Keratinocyte (primary cell): ENCODE data around the gene PDE11A. TPM values are rescaled to one million over a fixed set of nuclear protein-coding genes. Genes with fewer than 3 reads are reported as not detected.

ENCODE experiments used
- DNase-seq: peaks from one replicate; pipeline ENCODE4 v3.0.0-alpha.2; 2011; ENCODE audit warnings: low read depth, missing footprints, low spot score
- FAIRE-seq: peaks from 2 replicates; lab custom pipeline; 2011; peaks lifted over from hg19 to GRCh38; lab: Jason Lieb, UNC
- H2AFZ ChIP-seq: 2 replicates; pipeline ENCODE4 v1.6.0; 2012; ENCODE audit warnings: low read length, control low read depth, inconsistent platforms; ENCODE audit not compliant: control insufficient read depth
- H3K27ac ChIP-seq: 2 replicates; pipeline ENCODE4 v1.5.1; 2011; ENCODE audit warnings: low read length; ENCODE audit not compliant: control insufficient read depth, insufficient read depth
- H3K27me3 ChIP-seq: 3 replicates; pipeline ENCODE4 v1.6.0; 2011; ENCODE audit warnings: low read length; ENCODE audit not compliant: control insufficient read depth, insufficient read depth; ENCODE audit errors: extremely low read depth
- H3K36me3 ChIP-seq, 2 experiments: 2 replicates in 1 of 2; 3 replicates in 1 of 2; pipeline ENCODE4 v1.5.1; 2011; ENCODE audit warnings: low read length in 2 of 2, mild to moderate bottlenecking in 1 of 2; ENCODE audit not compliant: control insufficient read depth in 2 of 2, insufficient read depth in 2 of 2; ENCODE audit errors: extremely low read depth in 1 of 2
- H3K4me1 ChIP-seq: 3 replicates; pipeline ENCODE4 v1.5.1; 2011; ENCODE audit warnings: low read length; ENCODE audit not compliant: control insufficient read depth, insufficient read depth; ENCODE audit errors: extremely low read depth
- H3K4me2 ChIP-seq: 3 replicates; pipeline ENCODE4 v1.6.0; 2011; ENCODE audit warnings: low read depth, low read length; ENCODE audit not compliant: control insufficient read depth, insufficient read depth; ENCODE audit errors: extremely low read depth
- H3K4me3 ChIP-seq, 3 experiments: fragments of 200-600 bp in 1 of 3; sonication (generic) in 1 of 3; 2 replicates in 2 of 3; 3 replicates in 1 of 3; pipeline ENCODE4 v1.5.1; 2011 to 2016; ENCODE audit warnings: low read length in 3 of 3, mild to moderate bottlenecking in 3 of 3, control low read depth in 2 of 3, inconsistent platforms in 1 of 3, low read depth in 1 of 3, mixed read lengths in 1 of 3, mixed run types in 1 of 3, moderate library complexity in 1 of 3; ENCODE audit not compliant: control insufficient read depth in 2 of 3, insufficient read depth in 2 of 3; ENCODE audit errors: extremely low read depth in 1 of 3
- H3K79me2 ChIP-seq: 2 replicates; pipeline ENCODE4 v1.6.0; 2012; ENCODE audit warnings: low read length; ENCODE audit not compliant: control insufficient read depth, insufficient read depth
- H3K9ac ChIP-seq: 3 replicates; pipeline ENCODE4 v1.6.0; 2011; ENCODE audit warnings: low read length; ENCODE audit not compliant: control insufficient read depth, insufficient read depth; ENCODE audit errors: extremely low read depth
- H3K9me1 ChIP-seq: 3 replicates; pipeline ENCODE4 v1.6.0; 2011; ENCODE audit warnings: low read length; ENCODE audit not compliant: control insufficient read depth, insufficient read depth; ENCODE audit errors: extremely low read depth
- H3K9me3 ChIP-seq: 2 replicates; pipeline ENCODE4 v1.5.1; 2012; ENCODE audit warnings: low read depth, low read length; ENCODE audit not compliant: control insufficient read depth
- H4K20me1 ChIP-seq: 3 replicates; pipeline ENCODE4 v1.6.0; 2011; ENCODE audit warnings: low read length; ENCODE audit not compliant: control insufficient read depth, insufficient read depth; ENCODE audit errors: extremely low read depth
- EZH2 ChIP-seq: IDR thresholded peaks from one replicate; pipeline ENCODE4 v1.6.1; 2012; ENCODE audit warnings: inconsistent platforms, mild to moderate bottlenecking, low read length, moderate library complexity
- dilution Hi-C: fragments of 300-500 bp; cut with MboI; formaldehyde crosslinking; loops from one replicate; pipeline ENCODE4 v1.7.0; 2020; ENCODE audit warnings: low sequenced_read_pairs; ENCODE audit not compliant: extremely low pct_ligation_motif_present
- polyA plus RNA-seq, 5 experiments: library from polyadenylated mRNA; depleted of rRNA in 3 of 5; stranded (reverse) in 3 of 5; stranded (forward) in 1 of 5; unstranded in 1 of 5; fragments of >200 nt; gene quantifications; 1 replicate in 1 of 5; 2 replicates in 3 of 5; 3 replicates in 1 of 5; pipeline versions ENCODE4 v1.2.1 to v1.2.3, GENCODE V29; 2011 to 2012; ENCODE audit warnings: missing spikeins in 2 of 5, low read depth in 1 of 5, low replicate concordance in 1 of 5
- TF ChIP-seq, protein P1 (sequence below), 3 experiments: IDR thresholded peaks in 1 of 3; conservative IDR thresholded peaks in 1 of 3; optimal IDR thresholded peaks in 1 of 3; 2 replicates in 2 of 3; 3 replicates in 1 of 3; pipeline versions ENCODE3 to v1.5.1; 2011; ENCODE audit warnings: low read length in 3 of 3, mild to moderate bottlenecking in 3 of 3, moderate library complexity in 2 of 3, control low read depth in 1 of 3, inconsistent platforms in 1 of 3; ENCODE audit not compliant: insufficient read depth in 2 of 3; ENCODE audit errors: extremely low read depth in 1 of 3

PDE11A gene
- polyA plus RNA-seq, 1 donor (not counting 4 experiments of a cell fraction or from before 2014, with no cell fraction given) = 0.01 TPM

DNA sequence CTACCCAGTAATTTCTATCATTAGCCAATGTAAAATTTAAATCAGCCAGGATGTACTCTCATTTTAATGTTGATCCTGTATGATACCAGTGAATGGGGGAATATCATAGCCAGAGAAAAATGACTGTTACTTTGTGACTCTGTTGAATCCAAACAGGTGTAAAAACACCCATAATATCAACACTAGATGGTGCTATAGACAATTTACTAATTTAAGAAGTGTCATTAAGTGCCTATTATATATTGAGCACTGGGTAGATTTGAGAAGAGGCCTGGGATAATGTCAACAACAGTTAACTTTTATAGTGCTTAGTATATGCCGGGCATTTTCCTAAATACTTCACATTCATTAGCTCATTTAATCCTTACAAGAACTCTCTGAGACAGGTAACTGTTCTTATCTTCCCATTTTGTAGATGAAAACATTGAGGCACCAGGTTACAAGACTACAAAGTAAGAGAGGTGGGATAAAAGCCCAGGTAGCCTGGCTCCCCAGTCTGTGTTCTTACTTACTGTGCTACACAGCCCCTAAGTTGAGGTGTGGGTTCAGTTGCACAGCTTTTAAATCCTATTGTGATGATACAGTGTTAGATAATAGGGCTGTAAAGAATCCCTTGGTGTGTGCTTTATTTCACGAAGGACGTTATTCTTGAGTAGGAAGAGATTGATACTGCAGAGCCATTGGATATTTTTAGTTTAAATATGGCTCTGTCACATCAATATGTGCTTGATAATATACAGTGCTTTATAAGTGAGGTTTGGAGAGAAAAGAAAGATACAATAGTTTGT, 354.6 kb downstream of the PDE11A start:
- Histone ChIP-seq H3K27ac (no peak overlapping the region), H3K4me2 (no peak overlapping the region), H3K4me1 (no peaks in the 10 kb centered on the region), H3K36me3 (no peaks in the 10 kb centered on the region), H3K27me3 (peaks cover 6% of the 10 kb centered on the region), H3K9ac (no peak overlapping the region), H3K9me3 (no peaks in the 10 kb centered on the region), H3K9me1 (no peaks in the 10 kb centered on the region), H4K20me1 (no peaks in the 10 kb centered on the region), H3K79me2 (no peaks in the 10 kb centered on the region), H3K4me3 (no peak overlapping the region), H2AFZ (no peak overlapping the region)
- dilution Hi-C loops = no loop called here
- DNase-seq = no peak
- TF ChIP-seq EZH2 = no peak
- TF ChIP-seq, protein P1, sequence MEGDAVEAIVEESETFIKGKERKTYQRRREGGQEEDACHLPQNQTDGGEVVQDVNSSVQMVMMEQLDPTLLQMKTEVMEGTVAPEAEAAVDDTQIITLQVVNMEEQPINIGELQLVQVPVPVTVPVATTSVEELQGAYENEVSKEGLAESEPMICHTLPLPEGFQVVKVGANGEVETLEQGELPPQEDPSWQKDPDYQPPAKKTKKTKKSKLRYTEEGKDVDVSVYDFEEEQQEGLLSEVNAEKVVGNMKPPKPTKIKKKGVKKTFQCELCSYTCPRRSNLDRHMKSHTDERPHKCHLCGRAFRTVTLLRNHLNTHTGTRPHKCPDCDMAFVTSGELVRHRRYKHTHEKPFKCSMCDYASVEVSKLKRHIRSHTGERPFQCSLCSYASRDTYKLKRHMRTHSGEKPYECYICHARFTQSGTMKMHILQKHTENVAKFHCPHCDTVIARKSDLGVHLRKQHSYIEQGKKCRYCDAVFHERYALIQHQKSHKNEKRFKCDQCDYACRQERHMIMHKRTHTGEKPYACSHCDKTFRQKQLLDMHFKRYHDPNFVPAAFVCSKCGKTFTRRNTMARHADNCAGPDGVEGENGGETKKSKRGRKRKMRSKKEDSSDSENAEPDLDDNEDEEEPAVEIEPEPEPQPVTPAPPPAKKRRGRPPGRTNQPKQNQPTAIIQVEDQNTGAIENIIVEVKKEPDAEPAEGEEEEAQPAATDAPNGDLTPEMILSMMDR (optimal IDR thresholded peaks at IDR 0.05 in 1 of 3, IDR thresholded peaks at IDR 0.05 in 1 of 3, conservative IDR thresholded peaks at IDR 0.05 in 1 of 3; ENCODE audit: extremely low read depth in 1 of 3, insufficient read depth in 2 of 3, low read length in 3 of 3) = peak in 1 of 3 experiments; percentile 10
- FAIRE-seq = no peak

DNA sequence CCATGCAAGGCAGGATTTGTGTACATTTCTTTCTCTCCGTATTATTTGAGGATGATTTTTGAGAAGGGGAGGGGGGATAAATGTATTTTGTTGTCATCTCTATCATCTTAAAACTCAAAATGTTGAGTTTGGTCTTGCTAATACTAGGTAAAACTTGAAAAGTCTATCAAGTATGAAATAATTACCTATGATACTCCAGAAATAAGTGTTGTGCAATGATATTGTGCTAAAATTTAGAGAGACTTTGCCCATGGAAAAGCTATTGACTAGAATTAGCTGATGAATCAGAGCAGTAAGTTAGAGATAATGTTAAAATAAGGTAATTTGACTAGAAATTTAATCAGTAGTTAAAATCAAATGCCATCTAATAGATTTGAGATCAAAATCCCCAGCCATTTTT, 356.1 kb downstream of the PDE11A start:
- H3K79me2 ChIP-seq = no peaks in the 10 kb centered on the region
- H4K20me1 ChIP-seq = no peaks in the 10 kb centered on the region
- H3K9me1 ChIP-seq = no peaks in the 10 kb centered on the region
- FAIRE-seq = no peak
- TF ChIP-seq, protein P1 (optimal IDR thresholded peaks at IDR 0.05 in 1 of 3, IDR thresholded peaks at IDR 0.05 in 1 of 3, conservative IDR thresholded peaks at IDR 0.05 in 1 of 3; ENCODE audit: extremely low read depth in 1 of 3, insufficient read depth in 2 of 3, low read length in 3 of 3) = no peak
- TF ChIP-seq EZH2 = no peak
- H3K27ac ChIP-seq = no peak overlapping the region
- H3K27me3 ChIP-seq = peaks cover 10% of the 10 kb centered on the region
- H3K9me3 ChIP-seq = no peaks in the 10 kb centered on the region
- H3K36me3 ChIP-seq = no peaks in the 10 kb centered on the region
- no peak for DNase-seq
- no peak overlapping the region for H2AFZ ChIP-seq
- H3K9ac ChIP-seq = no peak overlapping the region
- no peaks in the 10 kb centered on the region for H3K4me1 ChIP-seq
- H3K4me2 ChIP-seq = no peak overlapping the region
- no peak overlapping the region for H3K4me3 ChIP-seq
- dilution Hi-C loops = no loop called here
